DND-41 (cell line): ENCODE data around the gene SLC26A1.

ENCODE experiments used
- ATAC-seq: fragments of 200-7000 bp; cut with Tn5 transposase; 3 replicates; pipeline ENCODE4 v1.9.1; 2021; ENCODE audit warnings: low read depth; ENCODE audit not compliant: insufficient read depth
- DNase-seq: peaks from one replicate; pipeline ENCODE4 v3.0.0-alpha.2; 2020
- H2AFZ ChIP-seq: 2 replicates; pipeline ENCODE4 v1.6.0; 2012; ENCODE audit warnings: low read depth, low read length
- H3K27ac ChIP-seq: 2 replicates; pipeline ENCODE4 v1.5.1; 2012; ENCODE audit warnings: low read length, inconsistent platforms
- H3K27me3 ChIP-seq: fragments of 200-600 bp; sonication (generic); 2 replicates; pipeline ENCODE4 v1.6.0; 2012; ENCODE audit warnings: low read length, mild to moderate bottlenecking, inconsistent platforms; ENCODE audit not compliant: insufficient read depth, poor library complexity
- H3K36me3 ChIP-seq: 2 replicates; pipeline ENCODE4 v1.5.1; 2012; ENCODE audit warnings: low read length, inconsistent platforms; ENCODE audit not compliant: insufficient read depth
- H3K4me1 ChIP-seq: 2 replicates; pipeline ENCODE4 v1.5.1; 2012; ENCODE audit warnings: mild to moderate bottlenecking, low read length; ENCODE audit not compliant: insufficient read depth
- H3K4me2 ChIP-seq: 2 replicates; pipeline ENCODE4 v1.6.0; 2012; ENCODE audit warnings: mild to moderate bottlenecking, moderate library complexity, low read length, inconsistent platforms; ENCODE audit not compliant: insufficient read depth
- H3K4me3 ChIP-seq, 2 experiments: fragments of 200-600 bp in 1 of 2; shearing (Covaris generic) in 1 of 2; 2 replicates each; pipeline ENCODE4 v1.5.1; 2012 to 2016; ENCODE audit warnings: inconsistent platforms in 2 of 2, low read length in 2 of 2, mild to moderate bottlenecking in 2 of 2, low read depth in 1 of 2, moderate library complexity in 1 of 2
- H3K79me2 ChIP-seq: 2 replicates; pipeline ENCODE4 v1.6.0; 2012; ENCODE audit warnings: low read length, inconsistent platforms; ENCODE audit not compliant: insufficient read depth
- H3K9ac ChIP-seq: 2 replicates; pipeline ENCODE4 v1.6.0; 2012; ENCODE audit warnings: low read depth, mild to moderate bottlenecking, inconsistent platforms, low read length, moderate library complexity
- H3K9me3 ChIP-seq: 2 replicates; pipeline ENCODE4 v1.5.1; 2012; ENCODE audit warnings: low read length, moderate library complexity, mild to moderate bottlenecking, inconsistent platforms; ENCODE audit not compliant: insufficient read depth, severe bottlenecking
- H4K20me1 ChIP-seq: 2 replicates; pipeline ENCODE4 v1.6.0; 2012; ENCODE audit warnings: low read length; ENCODE audit not compliant: insufficient read depth
- EZH2 ChIP-seq: IDR thresholded peaks from 3 replicates; pipeline ENCODE4 v1.6.1; 2012; ENCODE audit warnings: borderline replicate concordance, low read depth, mild to moderate bottlenecking, moderate library complexity, low read length, inconsistent platforms; ENCODE audit not compliant: severe bottlenecking
- TF ChIP-seq, protein P1 (sequence below): IDR thresholded peaks from 2 replicates; pipeline ENCODE4 v1.5.1; 2012; ENCODE audit warnings: borderline replicate concordance, low read length, moderate library complexity, mild to moderate bottlenecking; ENCODE audit not compliant: poor library complexity, severe bottlenecking; ENCODE audit errors: extremely low read depth

SLC26A1 gene

DNA sequence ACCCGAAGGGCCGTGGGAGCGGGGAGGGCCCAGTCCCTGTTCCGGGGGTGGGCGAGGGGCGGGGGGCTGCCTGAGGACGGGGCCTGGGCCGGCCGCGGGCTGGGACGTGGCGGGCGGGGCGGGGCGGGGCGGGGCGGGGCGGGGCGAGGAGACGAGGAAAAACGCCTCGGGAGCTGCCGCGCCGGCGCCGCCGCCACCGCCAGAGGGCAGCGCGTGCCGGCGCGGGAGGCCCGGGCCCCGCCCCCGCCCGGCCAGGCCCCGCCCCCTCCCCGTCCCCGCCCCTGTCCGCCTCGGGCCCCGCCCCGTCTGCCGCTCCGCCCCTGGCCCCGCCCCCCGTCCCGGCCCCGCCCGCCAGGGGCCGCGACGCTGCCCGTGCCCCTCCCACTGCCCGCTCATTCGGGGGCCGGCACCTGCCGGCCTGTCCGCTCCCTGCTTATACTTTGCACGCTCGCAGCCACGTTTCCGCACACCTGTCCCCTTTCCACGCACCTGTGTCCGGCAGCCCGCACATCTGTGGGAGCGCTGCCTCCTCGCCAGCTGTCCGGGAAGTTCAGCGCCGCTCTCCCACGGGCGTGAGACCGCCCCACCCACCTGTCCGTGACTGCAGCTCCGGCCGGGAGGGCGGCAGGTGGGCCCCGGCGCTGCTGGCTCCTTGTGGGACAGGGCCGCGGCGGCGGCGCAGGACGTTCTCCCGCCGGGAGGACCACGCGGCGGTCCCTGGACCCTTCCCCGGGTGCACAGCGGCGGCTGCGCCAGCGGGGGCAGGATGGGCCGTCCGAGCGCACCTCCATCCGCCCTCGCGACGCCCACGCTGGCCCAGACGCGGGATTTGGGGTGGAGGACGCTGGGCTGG lies 16.6 kb upstream of the SLC26A1 start:
- H4K20me1 ChIP-seq, result peaks cover 3% of the 10 kb centered on the region; the same call in 1 of the 2 replicates
- no peaks in the 10 kb centered on the region for H3K79me2 ChIP-seq
- no peaks in the 10 kb centered on the region for H3K36me3 ChIP-seq
- no peak overlapping the region for H3K9ac ChIP-seq
- no peak overlapping the region for H3K4me3 ChIP-seq
- DNase-seq, result no peak
- ATAC-seq, result no peak
- no peak overlapping the region for H3K27ac ChIP-seq
- H3K4me2 ChIP-seq, result no peak overlapping the region
- H3K27me3 ChIP-seq, result no peaks in the 10 kb centered on the region
- no peak for TF ChIP-seq EZH2
- TF ChIP-seq, protein P1, sequence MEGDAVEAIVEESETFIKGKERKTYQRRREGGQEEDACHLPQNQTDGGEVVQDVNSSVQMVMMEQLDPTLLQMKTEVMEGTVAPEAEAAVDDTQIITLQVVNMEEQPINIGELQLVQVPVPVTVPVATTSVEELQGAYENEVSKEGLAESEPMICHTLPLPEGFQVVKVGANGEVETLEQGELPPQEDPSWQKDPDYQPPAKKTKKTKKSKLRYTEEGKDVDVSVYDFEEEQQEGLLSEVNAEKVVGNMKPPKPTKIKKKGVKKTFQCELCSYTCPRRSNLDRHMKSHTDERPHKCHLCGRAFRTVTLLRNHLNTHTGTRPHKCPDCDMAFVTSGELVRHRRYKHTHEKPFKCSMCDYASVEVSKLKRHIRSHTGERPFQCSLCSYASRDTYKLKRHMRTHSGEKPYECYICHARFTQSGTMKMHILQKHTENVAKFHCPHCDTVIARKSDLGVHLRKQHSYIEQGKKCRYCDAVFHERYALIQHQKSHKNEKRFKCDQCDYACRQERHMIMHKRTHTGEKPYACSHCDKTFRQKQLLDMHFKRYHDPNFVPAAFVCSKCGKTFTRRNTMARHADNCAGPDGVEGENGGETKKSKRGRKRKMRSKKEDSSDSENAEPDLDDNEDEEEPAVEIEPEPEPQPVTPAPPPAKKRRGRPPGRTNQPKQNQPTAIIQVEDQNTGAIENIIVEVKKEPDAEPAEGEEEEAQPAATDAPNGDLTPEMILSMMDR, result no peak
- H3K9me3 ChIP-seq, result no peaks in the 10 kb centered on the region
- H2AFZ ChIP-seq, result no peak overlapping the region
- no peaks in the 10 kb centered on the region for H3K4me1 ChIP-seq

DNA sequence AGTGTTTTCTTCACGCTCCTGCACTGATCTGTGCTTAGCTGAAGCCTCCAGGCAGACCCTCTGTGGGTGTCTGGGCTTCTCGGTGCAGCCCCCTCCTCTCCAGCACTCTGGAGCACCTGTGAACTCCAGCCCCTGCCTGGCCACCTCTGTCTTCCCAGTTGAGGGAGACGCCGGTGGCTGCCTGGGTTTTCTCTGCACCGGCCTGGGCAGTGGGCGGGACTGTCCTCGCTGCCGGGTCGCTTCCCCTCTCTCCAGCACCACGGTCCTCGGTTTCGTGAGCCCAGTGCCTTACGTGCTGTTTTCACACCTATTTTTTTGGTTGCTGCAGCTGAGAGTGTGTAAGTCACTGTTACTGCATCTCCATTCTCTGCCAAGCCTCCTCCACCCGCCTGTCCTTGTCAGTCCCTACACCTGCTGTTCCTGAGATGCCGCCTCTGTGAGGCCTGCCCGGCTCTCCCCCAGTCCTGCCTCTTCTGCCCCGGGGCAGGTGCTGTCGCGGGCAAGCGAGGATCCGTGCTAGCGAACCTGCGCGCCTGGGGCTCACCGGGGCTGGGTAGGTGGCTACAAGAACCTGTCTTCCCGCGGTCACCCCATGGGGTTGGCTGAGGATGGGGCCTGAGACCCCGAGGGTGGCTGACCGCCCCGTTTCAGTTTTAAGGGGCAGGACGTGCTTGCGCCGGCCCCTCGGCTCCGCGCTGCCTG lies 15.8 kb upstream of the SLC26A1 start:
- Histone ChIP-seq H4K20me1 (peaks cover 3% of the 10 kb centered on the region; the same call in 1 of the 2 replicates), H3K36me3 (no peaks in the 10 kb centered on the region), H3K9me3 (no peaks in the 10 kb centered on the region), H3K4me1 (no peaks in the 10 kb centered on the region), H3K27me3 (no peaks in the 10 kb centered on the region), H2AFZ (no peak overlapping the region), H3K4me3 (no peak overlapping the region), H3K4me2 (no peak overlapping the region), H3K9ac (no peak overlapping the region), H3K79me2 (no peaks in the 10 kb centered on the region), H3K27ac (no peak overlapping the region)
- TF ChIP-seq EZH2, result no peak
- TF ChIP-seq, protein P1, result no peak
- ATAC-seq, result no peak
- no peak for DNase-seq

DNA sequence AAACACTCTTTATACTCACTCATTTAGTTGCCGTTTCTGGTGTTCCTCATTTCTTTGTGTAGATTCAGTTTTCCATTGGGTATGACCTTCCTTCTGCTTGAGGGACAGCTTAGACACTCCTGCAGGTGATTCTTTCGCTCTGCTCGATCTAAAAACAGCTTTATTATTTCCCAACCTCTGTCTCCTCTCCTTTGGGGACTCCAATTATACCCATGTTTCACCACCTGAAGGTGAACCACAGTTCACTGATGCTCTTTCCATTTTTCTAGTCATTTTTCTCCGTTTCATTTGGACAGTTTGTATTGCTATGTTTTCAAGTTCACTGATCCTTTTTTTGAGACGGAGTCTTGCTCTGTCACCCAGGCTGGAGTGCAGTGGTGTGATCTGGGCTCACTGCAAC lies 13.7 kb upstream of the SLC26A1 start:
- H3K79me2 ChIP-seq, result no peaks in the 10 kb centered on the region
- ATAC-seq (no peak), DNase-seq (no peak)
- no peak overlapping the region for H3K4me3 ChIP-seq
- H3K9ac ChIP-seq, result no peak overlapping the region
- peaks cover 3% of the 10 kb centered on the region; the same call in 1 of the 2 replicates for H4K20me1 ChIP-seq
- TF ChIP-seq, protein P1, result no peak
- no peak for TF ChIP-seq EZH2
- no peak overlapping the region for H2AFZ ChIP-seq
- no peak overlapping the region for H3K4me2 ChIP-seq
- H3K27me3 ChIP-seq, result no peaks in the 10 kb centered on the region
- H3K27ac ChIP-seq, result no peak overlapping the region
- no peaks in the 10 kb centered on the region for H3K4me1 ChIP-seq
- H3K36me3 ChIP-seq, result no peaks in the 10 kb centered on the region
- no peaks in the 10 kb centered on the region for H3K9me3 ChIP-seq
